ENCODE results near the gene ZNF592. TPM values are rescaled to one million over a fixed set of nuclear protein-coding genes. Genes with fewer than 3 reads are reported as not detected.
A peak's percentile ranks its signal among the peaks of the same experiment; 100 is the strongest.

Gene ZNF592
- total and polyA plus RNA-seq, 2 of the 13 experiments (the other 11 are each of a cell fraction or from before 2014, with no cell fraction given) = 8.2 to 9.8 TPM

GRCh38 chr15:84749111-84749991, 959 bp downstream of the ZNF592 start (continued):
- TF ChIP-seq TAF1 (CRISPR knock-in tag; IDR thresholded peaks at IDR 0.05) = peak; percentile 37; the same call in 1 of the 2 replicates
- peak; percentile 64 for TF ChIP-seq UBTF (CRISPR knock-in tag; IDR thresholded peaks at IDR 0.05)
- TF ChIP-seq ZSCAN31 (CRISPR knock-in tag; IDR thresholded peaks at IDR 0.05; ENCODE audit: low read depth) = peak; percentile 33; the same call in 1 of the 2 replicates
- no peak for TF ChIP-seq KAT7 (CRISPR knock-in tag; IDR thresholded peaks at IDR 0.05; ENCODE audit: borderline replicate concordance)
- no peak for TF ChIP-seq IRF2 (CRISPR knock-in tag; IDR thresholded peaks at IDR 0.05)
- TF ChIP-seq SOX6 (IDR thresholded peaks at IDR 0.05) = no peak
- TF ChIP-seq SOX6 (CRISPR knock-in tag; IDR thresholded peaks at IDR 0.05) = no peak
- TF ChIP-seq ZBTB49 (CRISPR knock-in tag; IDR thresholded peaks at IDR 0.05; ENCODE audit: borderline replicate concordance) = no peak
- TF ChIP-seq RAD21 (CRISPR knock-in tag; IDR thresholded peaks at IDR 0.05) = no peak
- no peak for TF ChIP-seq RCOR2 (CRISPR knock-in tag; IDR thresholded peaks at IDR 0.05)
- TF ChIP-seq THRA (CRISPR knock-in tag; IDR thresholded peaks at IDR 0.05; ENCODE audit: borderline replicate concordance) = peak; percentile 46; the same call in 1 of the 2 replicates
- no peak for TF ChIP-seq SMAD1 (CRISPR knock-in tag; IDR thresholded peaks at IDR 0.05; ENCODE audit: borderline replicate concordance, low read depth)
- TF ChIP-seq ZNF280B (CRISPR knock-in tag; IDR thresholded peaks at IDR 0.05; ENCODE audit: borderline replicate concordance) = 0 out of 2 replicates have a peak, but pooled peaks have one; percentile 14
- no peak for TF ChIP-seq ZSCAN30 (CRISPR knock-in tag; IDR thresholded peaks at IDR 0.05)
- no peak for TF ChIP-seq TRIM24 (CRISPR knock-in tag; IDR thresholded peaks at IDR 0.05)
- TF ChIP-seq ZNF3 (CRISPR knock-in tag; IDR thresholded peaks at IDR 0.05) = no peak
- no peak for TF ChIP-seq HCFC1 (IDR thresholded peaks at IDR 0.05; ENCODE audit: low read depth, low read length)
- 0 out of 2 replicates have a peak, but pooled peaks have one; percentile 16 for TF ChIP-seq ZNF639 (CRISPR knock-in tag; conservative IDR thresholded peaks at IDR 0.05)
